GM21825 (cell line): ENCODE measurements around the gene NAV3.
"Not testable (repeated sequence)": the region's sequence is repeated elsewhere in the genome, so short reads cannot be mapped to it uniquely, and the experiment has no call there.

Experiments
- ATAC-seq: cut with Tn5 transposase; IDR thresholded peaks from one replicate; pipeline ENCODE4 v1.9.1; 2021; ENCODE audit warnings: mild to moderate bottlenecking, moderate library complexity; ENCODE audit not compliant: unreplicated experiment

Gene NAV3

GRCh38 chr12:78239544-78239943 lies 408.9 kb downstream of the NAV3 start:
- no peak for ATAC-seq

- ATAC-seq: no peak
These were observed 410.1 kb downstream of the NAV3 start for GRCh38 chr12:78240827-78241226.

- ATAC-seq: no peak
These were observed 410.8 kb downstream of the NAV3 start for GRCh38 chr12:78241446-78241845.

- ATAC-seq: no peak
These were observed 414.3 kb downstream of the NAV3 start for GRCh38 chr12:78244916-78245507.

GRCh38 chr12:78248321-78248720 lies 417.6 kb downstream of the NAV3 start:
- no peak for ATAC-seq

- no peak for ATAC-seq
These were observed 418.9 kb downstream of the NAV3 start for GRCh38 chr12:78249578-78249977.

- ATAC-seq: not testable (repeated sequence)
These were observed 427.0 kb downstream of the NAV3 start for GRCh38 chr12:78257662-78258061.

- no peak for ATAC-seq
These were observed 430.3 kb downstream of the NAV3 start for GRCh38 chr12:78260976-78261375.

GRCh38 chr12:78261901-78262300 lies 431.2 kb downstream of the NAV3 start:
- no peak for ATAC-seq
